OCI-LY1 (cell line): Measurements from ENCODE around the gene ASF1A.

Experiments
- H2AFZ ChIP-seq: fragments of 200-600 bp; sonication (generic), shearing (Covaris generic); 2 replicates; pipeline ENCODE4 v1.6.0; 2014; ENCODE audit warnings: antibody characterized with exemption, mild to moderate bottlenecking, low read length
- H3F3A ChIP-seq: fragments of 200-600 bp; sonication (generic), shearing (Covaris generic); 2 replicates; pipeline ENCODE4 v1.6.0; 2014; ENCODE audit warnings: mild to moderate bottlenecking, antibody characterized with exemption, low read length, moderate library complexity; ENCODE audit not compliant: insufficient read depth
- H3K27ac ChIP-seq: fragments of 200-600 bp; sonication (generic); 2 replicates; pipeline ENCODE4 v1.5.1; 2014; ENCODE audit warnings: low read length, mixed run types, mild to moderate bottlenecking, low read depth; ENCODE audit not compliant: poor library complexity, severe bottlenecking
- H3K27me3 ChIP-seq: fragments of 200-600 bp; sonication (generic); 2 replicates; pipeline ENCODE4 v1.6.0; 2014; ENCODE audit warnings: antibody characterized with exemption, mild to moderate bottlenecking, low read length, moderate library complexity; ENCODE audit not compliant: insufficient read depth
- H3K36me3 ChIP-seq: fragments of 200-600 bp; sonication (generic); 2 replicates; pipeline ENCODE4 v1.6.1; 2014; ENCODE audit warnings: mild to moderate bottlenecking, antibody characterized with exemption, low read length, moderate library complexity, mixed read lengths; ENCODE audit not compliant: insufficient read depth
- H3K4me1 ChIP-seq: fragments of 200-600 bp; sonication (generic); 2 replicates; pipeline ENCODE4 v1.5.1; 2014; ENCODE audit warnings: mild to moderate bottlenecking, low read length, moderate library complexity; ENCODE audit not compliant: insufficient read depth, severe bottlenecking
- H3K4me2 ChIP-seq: fragments of 200-600 bp; sonication (generic), shearing (Covaris generic); 2 replicates; pipeline ENCODE4 v1.6.1; 2014; ENCODE audit warnings: low read length
- H3K4me3 ChIP-seq: fragments of 200-600 bp; sonication (generic); 2 replicates; pipeline ENCODE4 v1.5.1; 2014; ENCODE audit warnings: low read length, low read depth, mild to moderate bottlenecking, mixed read lengths; ENCODE audit not compliant: poor library complexity, severe bottlenecking
- H3K79me2 ChIP-seq: fragments of 200-600 bp; shearing (Covaris generic); 2 replicates; pipeline ENCODE4 v1.6.1; 2016; ENCODE audit warnings: mixed run types, low read length, mixed read lengths; ENCODE audit not compliant: insufficient read depth
- H3K9ac ChIP-seq: fragments of 200-600 bp; sonication (generic), shearing (Covaris generic); 2 replicates; pipeline ENCODE4 v1.6.1; 2014; ENCODE audit warnings: mild to moderate bottlenecking, low read length, mixed read lengths
- H3K9me2 ChIP-seq: fragments of 200-600 bp; sonication (generic), shearing (Covaris generic); 2 replicates; pipeline ENCODE4 v1.6.1; 2014; ENCODE audit warnings: low read depth, mild to moderate bottlenecking, low read length, mixed read lengths
- H3K9me3 ChIP-seq: fragments of 200-600 bp; shearing (Covaris generic); 2 replicates; pipeline ENCODE4 v1.6.1; 2014; ENCODE audit warnings: low read length, mixed read lengths
- H4K20me1 ChIP-seq: fragments of 200-600 bp; sonication (generic), shearing (Covaris generic); 2 replicates; pipeline ENCODE4 v1.6.0; 2016; ENCODE audit warnings: mild to moderate bottlenecking, low read length; ENCODE audit not compliant: insufficient read depth
- EZH2 ChIP-seq: fragments of 200-600 bp; sonication (generic), shearing (Covaris generic); IDR thresholded peaks from 2 replicates; pipeline ENCODE4 v1.8.0; 2017; ENCODE audit warnings: borderline replicate concordance, mixed run types, mild to moderate bottlenecking, antibody characterized with exemption, low read length, moderate library complexity, mixed read lengths
- TF ChIP-seq, protein P1 (sequence below): fragments of 200-600 bp; sonication (generic), shearing (Covaris generic); IDR thresholded peaks from 2 replicates; pipeline ENCODE4 v1.5.1; 2017; ENCODE audit warnings: mild to moderate bottlenecking, antibody characterized with exemption, low read length, moderate library complexity, mixed read lengths

The ASF1A gene

DNA sequence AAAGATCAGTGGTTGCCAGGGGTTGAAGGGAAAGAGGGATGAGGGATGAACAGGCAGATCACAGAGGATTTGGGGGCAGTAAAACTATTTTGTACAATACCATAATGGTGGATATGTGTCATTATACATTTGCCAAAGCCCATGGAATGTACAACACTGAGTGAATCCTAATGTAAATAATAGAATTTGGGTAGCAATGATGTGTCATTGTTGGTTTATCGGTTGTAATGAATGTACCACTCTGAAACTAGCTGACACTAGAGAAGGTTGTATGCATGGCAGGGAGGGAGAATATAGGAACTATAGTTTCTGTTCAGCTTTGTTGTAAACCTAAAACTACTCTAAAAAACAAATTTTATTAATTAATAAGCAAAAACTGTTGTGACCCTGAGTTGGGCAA, 17.8 kb upstream of the ASF1A start:
- peaks cover 5% of the 10 kb centered on the region; the same call in 1 of the 2 replicates for H3K36me3 ChIP-seq
- H3F3A ChIP-seq: no peaks in the 10 kb centered on the region
- peaks cover 33% of the 10 kb centered on the region for H3K79me2 ChIP-seq
- no peak overlapping the region for H3K27ac ChIP-seq
- no peaks in the 10 kb centered on the region for H3K9me3 ChIP-seq
- no peak overlapping the region for H3K4me3 ChIP-seq
- H3K4me2 ChIP-seq: no peak overlapping the region
- no peak overlapping the region for H2AFZ ChIP-seq
- no peaks in the 10 kb centered on the region for H4K20me1 ChIP-seq
- peaks cover 19% of the 10 kb centered on the region for H3K4me1 ChIP-seq
- H3K9ac ChIP-seq: no peak overlapping the region
- no peaks in the 10 kb centered on the region for H3K27me3 ChIP-seq
- no peaks in the 10 kb centered on the region for H3K9me2 ChIP-seq
- TF ChIP-seq, protein P1, sequence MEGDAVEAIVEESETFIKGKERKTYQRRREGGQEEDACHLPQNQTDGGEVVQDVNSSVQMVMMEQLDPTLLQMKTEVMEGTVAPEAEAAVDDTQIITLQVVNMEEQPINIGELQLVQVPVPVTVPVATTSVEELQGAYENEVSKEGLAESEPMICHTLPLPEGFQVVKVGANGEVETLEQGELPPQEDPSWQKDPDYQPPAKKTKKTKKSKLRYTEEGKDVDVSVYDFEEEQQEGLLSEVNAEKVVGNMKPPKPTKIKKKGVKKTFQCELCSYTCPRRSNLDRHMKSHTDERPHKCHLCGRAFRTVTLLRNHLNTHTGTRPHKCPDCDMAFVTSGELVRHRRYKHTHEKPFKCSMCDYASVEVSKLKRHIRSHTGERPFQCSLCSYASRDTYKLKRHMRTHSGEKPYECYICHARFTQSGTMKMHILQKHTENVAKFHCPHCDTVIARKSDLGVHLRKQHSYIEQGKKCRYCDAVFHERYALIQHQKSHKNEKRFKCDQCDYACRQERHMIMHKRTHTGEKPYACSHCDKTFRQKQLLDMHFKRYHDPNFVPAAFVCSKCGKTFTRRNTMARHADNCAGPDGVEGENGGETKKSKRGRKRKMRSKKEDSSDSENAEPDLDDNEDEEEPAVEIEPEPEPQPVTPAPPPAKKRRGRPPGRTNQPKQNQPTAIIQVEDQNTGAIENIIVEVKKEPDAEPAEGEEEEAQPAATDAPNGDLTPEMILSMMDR: no peak
- no peak for TF ChIP-seq EZH2

DNA sequence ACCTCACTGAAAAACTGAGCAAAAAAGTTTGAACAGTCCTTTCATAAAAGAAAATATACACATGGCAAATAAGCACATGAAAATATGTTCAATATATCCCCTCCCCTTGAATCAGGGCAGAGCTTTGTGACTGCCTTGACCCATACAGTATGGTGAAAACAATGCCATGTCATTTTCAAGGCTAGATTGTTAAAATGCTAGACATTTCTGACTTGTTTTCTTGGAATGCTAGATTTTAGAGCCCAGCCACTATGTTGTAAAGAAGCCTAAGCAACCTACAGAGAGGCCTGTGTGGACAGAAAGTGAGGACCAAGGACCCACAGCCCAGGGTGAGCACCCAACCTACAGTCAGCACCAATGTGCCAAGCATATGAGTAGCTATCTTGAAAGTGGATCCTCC, 17.1 kb upstream of the ASF1A start:
- Histone ChIP-seq H3K4me3 (no peak overlapping the region), H3K36me3 (peaks cover 5% of the 10 kb centered on the region; the same call in 1 of the 2 replicates), H3K4me2 (no peak overlapping the region), H3K9me3 (no peaks in the 10 kb centered on the region), H2AFZ (no peak overlapping the region), H3K27ac (no peak overlapping the region), H4K20me1 (no peaks in the 10 kb centered on the region), H3K79me2 (peaks cover 34% of the 10 kb centered on the region), H3K9me2 (no peaks in the 10 kb centered on the region), H3K27me3 (no peaks in the 10 kb centered on the region), H3K4me1 (peaks cover 25% of the 10 kb centered on the region), H3K9ac (no peak overlapping the region), H3F3A (no peaks in the 10 kb centered on the region)
- TF ChIP-seq, protein P1: no peak
- no peak for TF ChIP-seq EZH2

DNA sequence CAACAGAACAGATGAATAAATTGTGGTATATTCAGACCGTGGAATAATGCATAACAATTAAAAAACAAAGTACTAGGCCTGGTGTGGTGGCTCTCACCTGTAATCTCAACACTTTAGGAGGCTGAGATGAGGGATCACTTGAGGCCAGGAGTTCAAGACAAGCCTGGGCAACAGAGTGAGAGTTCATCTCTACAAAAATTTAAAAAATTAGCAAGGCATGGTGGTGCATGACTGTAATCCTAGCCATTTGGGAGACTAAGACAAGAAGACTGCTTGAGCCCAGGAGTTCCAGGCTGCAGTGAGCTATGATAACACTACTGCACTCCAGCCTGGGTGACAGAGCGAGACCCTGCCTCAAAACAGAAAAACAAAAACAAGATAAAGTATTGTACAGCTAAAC, 16.1 kb upstream of the ASF1A start:
- Histone ChIP-seq H3K79me2 (peaks cover 31% of the 10 kb centered on the region), H3K9me3 (no peaks in the 10 kb centered on the region), H3K9ac (no peak overlapping the region), H3F3A (no peaks in the 10 kb centered on the region), H3K9me2 (no peaks in the 10 kb centered on the region), H3K4me3 (no peak overlapping the region), H2AFZ (no peak overlapping the region), H3K4me2 (no peak overlapping the region), H4K20me1 (no peaks in the 10 kb centered on the region), H3K36me3 (peaks cover 5% of the 10 kb centered on the region; the same call in 1 of the 2 replicates), H3K27ac (no peak overlapping the region), H3K27me3 (no peaks in the 10 kb centered on the region), H3K4me1 (peaks cover 35% of the 10 kb centered on the region)
- no peak for TF ChIP-seq EZH2
- TF ChIP-seq, protein P1: no peak
